HG03025 (cell line): ENCODE results near the gene PKNOX1.
A peak's percentile ranks its signal among the peaks of the same experiment; 100 is the strongest.
"Not testable (repeated sequence)": the region's sequence is repeated elsewhere in the genome, so short reads cannot be mapped to it uniquely, and the experiment has no call there.

Source experiments
- ATAC-seq: cut with Tn5 transposase; IDR thresholded peaks from one replicate; pipeline ENCODE4 v1.9.1; 2021; ENCODE audit warnings: mild to moderate bottlenecking, moderate library complexity; ENCODE audit not compliant: unreplicated experiment, low FRiP score

Gene PKNOX1

GRCh38 chr21:42949094-42949755, 25.1 kb upstream of the PKNOX1 start:
- ATAC-seq, result not testable (repeated sequence)

GRCh38 chr21:42951193-42951592, 23.2 kb upstream of the PKNOX1 start:
- ATAC-seq, result not testable (repeated sequence)

GRCh38 chr21:42956824-42957630, 17.3 kb upstream of the PKNOX1 start:
- ATAC-seq, result no peak

- ATAC-seq, result not testable (repeated sequence)
Observed at GRCh38 chr21:42958122-42958521, 16.2 kb upstream of the PKNOX1 start.

GRCh38 chr21:42959728-42960127, 14.6 kb upstream of the PKNOX1 start:
- ATAC-seq, result no peak

- ATAC-seq, result no peak
Observed at GRCh38 chr21:42962380-42963007, 11.9 kb upstream of the PKNOX1 start.

GRCh38 chr21:42964086-42964485, 10.3 kb upstream of the PKNOX1 start:
- ATAC-seq, result no peak

GRCh38 chr21:42964546-42965210, 9.7 kb upstream of the PKNOX1 start:
- no peak for ATAC-seq

GRCh38 chr21:42965211-42965560, 9.2 kb upstream of the PKNOX1 start:
- ATAC-seq, result no peak

- ATAC-seq, result not testable (repeated sequence)
Observed at GRCh38 chr21:42967616-42968015, 6.7 kb upstream of the PKNOX1 start.

GRCh38 chr21:42969193-42969600, 5.2 kb upstream of the PKNOX1 start:
- no peak for ATAC-seq

GRCh38 chr21:42970946-42971653, 3.3 kb upstream of the PKNOX1 start:
- no peak for ATAC-seq

- no peak for ATAC-seq
Observed at GRCh38 chr21:42971897-42972275, 2.5 kb upstream of the PKNOX1 start.

- ATAC-seq, result no peak
Observed at GRCh38 chr21:42973309-42973990, 912 bp upstream of the PKNOX1 start.

GRCh38 chr21:42974832-42975820, 764 bp downstream of the PKNOX1 start:
- ATAC-seq, result peak; percentile 34

GRCh38 chr21:42975886-42976608, 1.7 kb downstream of the PKNOX1 start:
- ATAC-seq, result no peak

GRCh38 chr21:42980312-42981213, 6.2 kb downstream of the PKNOX1 start:
- ATAC-seq, result no peak
